ENCODE data around the gene ITPKC. TPM values are rescaled to one million over a fixed set of nuclear protein-coding genes. Genes with fewer than 3 reads are reported as not detected.

ITPKC gene
- total and polyA plus RNA-seq, 8 donors: 6.9 to 20.4 (median 11.4) TPM

DNA sequence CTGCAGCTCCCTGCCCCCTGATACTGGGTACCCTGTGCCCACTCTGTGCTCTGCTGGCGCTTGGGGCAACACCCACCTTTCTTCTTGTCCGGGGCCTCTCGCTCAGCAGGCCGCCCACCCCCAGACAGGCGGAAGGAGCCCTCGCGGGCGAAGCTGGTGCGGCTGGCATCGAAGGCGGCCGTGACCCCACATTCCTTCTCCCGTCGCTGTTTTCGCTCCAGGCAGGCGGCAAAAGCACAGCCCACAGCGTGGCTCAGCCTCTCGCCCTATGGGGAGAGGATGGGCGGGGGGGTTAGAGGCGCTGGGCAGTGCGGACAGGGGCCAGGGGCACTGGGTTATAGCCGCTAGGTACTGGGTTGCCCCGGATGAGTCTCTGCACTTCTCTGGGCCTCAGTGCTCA is 39.8 kb upstream of the ITPKC start:
- Histone ChIP-seq H3K4me1 (no peaks in the 10 kb centered on the region), H3K27ac (no peak overlapping the region), H3K36me3 (peaks cover 0 to 13% (median 0%) of the 10 kb centered on the region in 3 donors), H3K4me3 (no peak overlapping the region), H3K27me3 (no peaks in the 10 kb centered on the region), H3K9me3 (no peaks in the 10 kb centered on the region)
- 93 to 94% methylated on average over 23 of the region's 23 CpGs for WGBS, 2 donors
- ATAC-seq (no peak), DNase-seq (no peak), FAIRE-seq (no peak)
- TF ChIP-seq, protein P1, sequence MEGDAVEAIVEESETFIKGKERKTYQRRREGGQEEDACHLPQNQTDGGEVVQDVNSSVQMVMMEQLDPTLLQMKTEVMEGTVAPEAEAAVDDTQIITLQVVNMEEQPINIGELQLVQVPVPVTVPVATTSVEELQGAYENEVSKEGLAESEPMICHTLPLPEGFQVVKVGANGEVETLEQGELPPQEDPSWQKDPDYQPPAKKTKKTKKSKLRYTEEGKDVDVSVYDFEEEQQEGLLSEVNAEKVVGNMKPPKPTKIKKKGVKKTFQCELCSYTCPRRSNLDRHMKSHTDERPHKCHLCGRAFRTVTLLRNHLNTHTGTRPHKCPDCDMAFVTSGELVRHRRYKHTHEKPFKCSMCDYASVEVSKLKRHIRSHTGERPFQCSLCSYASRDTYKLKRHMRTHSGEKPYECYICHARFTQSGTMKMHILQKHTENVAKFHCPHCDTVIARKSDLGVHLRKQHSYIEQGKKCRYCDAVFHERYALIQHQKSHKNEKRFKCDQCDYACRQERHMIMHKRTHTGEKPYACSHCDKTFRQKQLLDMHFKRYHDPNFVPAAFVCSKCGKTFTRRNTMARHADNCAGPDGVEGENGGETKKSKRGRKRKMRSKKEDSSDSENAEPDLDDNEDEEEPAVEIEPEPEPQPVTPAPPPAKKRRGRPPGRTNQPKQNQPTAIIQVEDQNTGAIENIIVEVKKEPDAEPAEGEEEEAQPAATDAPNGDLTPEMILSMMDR (IDR thresholded peaks at IDR 0.05): no peak
- intact Hi-C loops (cut with DNase I): no loop called here

DNA sequence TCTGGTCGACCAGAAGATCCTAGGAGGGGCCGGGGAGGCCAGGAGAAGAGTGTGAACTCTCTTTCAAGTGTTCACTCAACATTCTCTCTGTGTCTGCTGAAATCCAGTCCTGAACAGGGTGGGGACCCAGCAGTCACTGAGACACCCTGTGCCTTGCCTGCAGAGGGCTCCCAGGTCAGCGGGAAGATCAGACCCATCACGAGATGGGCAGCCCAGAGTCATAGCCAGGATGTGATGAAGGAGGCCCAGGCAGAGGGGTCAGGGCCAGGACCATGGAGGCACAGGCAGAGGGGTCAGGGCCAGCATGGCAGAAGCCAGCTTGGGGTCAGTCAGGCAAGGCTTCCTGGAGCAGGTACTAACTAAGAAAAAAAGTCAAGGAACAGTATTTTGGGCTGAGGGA is 35.9 kb upstream of the ITPKC start:
- Histone ChIP-seq H3K27me3 (no peaks in the 10 kb centered on the region), H3K4me3 (no peak overlapping the region), H3K9me3 (no peaks in the 10 kb centered on the region), H3K27ac (no peak overlapping the region), H3K4me1 (no peaks in the 10 kb centered on the region), H3K36me3 (no peaks in the 10 kb centered on the region)
- intact Hi-C loops (cut with DNase I): no loop called here
- no peak for FAIRE-seq
- 79 to 86% methylated on average over 4 of the region's 4 CpGs for WGBS, 2 donors
- TF ChIP-seq, protein P1 (IDR thresholded peaks at IDR 0.05): no peak
- no peak for ATAC-seq
- peak in 1 of 6 donors; percentile 21 for DNase-seq

DNA sequence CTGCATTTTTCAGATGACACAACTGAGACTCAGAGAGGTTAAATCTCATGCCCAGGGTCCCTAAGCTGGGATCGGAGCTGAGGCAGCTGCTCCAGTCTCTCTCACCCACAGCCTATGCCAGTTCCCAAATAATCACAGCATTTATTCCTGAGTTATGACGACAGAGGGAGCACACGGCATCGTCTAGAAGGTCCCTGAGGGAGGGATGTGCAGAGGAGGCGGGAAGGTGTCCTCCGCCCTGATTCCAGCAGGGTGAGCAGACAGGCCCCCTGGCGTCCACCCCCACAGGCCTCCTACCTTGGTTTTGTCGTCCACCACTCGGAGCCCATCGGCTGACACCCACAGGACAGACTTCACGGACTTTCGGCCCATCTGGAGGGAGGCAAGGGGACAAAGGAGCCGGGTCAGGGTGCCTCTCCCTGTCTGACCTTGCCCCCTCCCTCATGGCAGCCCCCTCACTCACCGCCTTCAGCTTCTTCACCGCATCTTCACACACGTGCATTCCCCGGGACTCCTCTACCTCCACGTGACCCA is 34.4 kb upstream of the ITPKC start:
- WGBS, 2 donors: 88 to 92% methylated on average over 17 to 18 of the region's 18 CpGs
- Histone ChIP-seq H3K4me3 (no peak overlapping the region), H3K4me1 (no peaks in the 10 kb centered on the region), H3K27me3 (no peaks in the 10 kb centered on the region), H3K9me3 (no peaks in the 10 kb centered on the region), H3K27ac (no peak overlapping the region), H3K36me3 (no peaks in the 10 kb centered on the region)
- peak in 1 of 6 donors; percentile 34 for DNase-seq
- ATAC-seq: no peak
- TF ChIP-seq, protein P1 (IDR thresholded peaks at IDR 0.05): no peak
- intact Hi-C loops (cut with DNase I): no loop called here
- FAIRE-seq: no peak

DNA sequence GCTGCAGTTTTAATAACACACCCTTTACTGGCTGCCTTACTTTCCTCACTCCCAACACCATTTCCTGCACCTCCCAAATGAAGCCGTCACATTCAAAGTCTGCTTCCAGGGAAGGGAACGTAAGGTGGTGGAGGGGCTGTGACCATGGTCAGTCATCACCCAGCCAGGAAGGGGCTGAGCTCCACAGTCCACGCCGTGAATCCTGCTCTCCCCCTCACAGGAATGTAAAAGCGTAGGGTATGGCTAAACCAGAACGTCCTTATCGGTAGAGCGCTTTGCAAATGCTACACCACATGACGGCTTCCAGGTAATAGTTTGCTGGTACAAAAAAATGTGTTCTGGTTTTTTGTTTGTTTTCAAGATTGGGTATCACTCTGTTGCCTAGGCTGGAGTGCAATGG is 33.5 kb upstream of the ITPKC start:
- Histone ChIP-seq H3K36me3 (no peaks in the 10 kb centered on the region), H3K4me3 (no peak overlapping the region), H3K9me3 (no peaks in the 10 kb centered on the region), H3K27ac (no peak overlapping the region), H3K27me3 (no peaks in the 10 kb centered on the region), H3K4me1 (no peaks in the 10 kb centered on the region)
- 87 to 93% methylated on average over 9 of the region's 9 CpGs for WGBS, 2 donors
- intact Hi-C loops (cut with DNase I): no loop called here
- TF ChIP-seq, protein P1 (IDR thresholded peaks at IDR 0.05): no peak
- no peak for ATAC-seq
- DNase-seq: peak in 1 of 6 donors; percentile 8
- FAIRE-seq: no peak

DNA sequence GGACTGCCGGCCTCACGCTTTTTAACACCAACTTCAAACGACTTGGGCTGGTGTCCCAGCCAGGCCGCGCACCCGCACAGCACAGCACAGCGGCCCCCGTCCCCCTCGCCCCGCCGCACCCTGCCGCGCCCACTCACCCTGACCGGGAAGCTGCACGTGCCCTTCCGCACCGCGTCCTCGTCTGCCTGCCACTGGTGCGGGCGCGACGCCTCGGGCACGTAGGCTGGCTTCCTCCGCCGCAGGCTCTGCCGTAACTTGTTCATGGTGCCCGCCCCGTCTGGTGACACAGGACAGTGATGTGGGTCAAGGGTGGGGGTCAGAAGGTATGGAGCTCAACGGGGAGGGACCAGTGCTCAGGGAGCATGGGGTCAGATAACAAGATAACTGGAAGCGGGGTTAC is 32.6 kb upstream of the ITPKC start:
- TF ChIP-seq, protein P1 (IDR thresholded peaks at IDR 0.05): no peak
- Histone ChIP-seq H3K9me3 (no peaks in the 10 kb centered on the region), H3K27ac (no peak overlapping the region), H3K4me1 (no peaks in the 10 kb centered on the region), H3K4me3 (no peak overlapping the region), H3K27me3 (no peaks in the 10 kb centered on the region), H3K36me3 (no peaks in the 10 kb centered on the region)
- 94 to 95% methylated on average over 32 of the region's 32 CpGs for WGBS, 2 donors
- ATAC-seq (no peak), DNase-seq (peak in 1 of 6 donors; percentile 44), FAIRE-seq (no peak)
- intact Hi-C loops (cut with DNase I): no loop called here
